GM18520 (cell line): ENCODE data around the gene C11orf21.

Source experiments
- ATAC-seq: cut with Tn5 transposase; IDR thresholded peaks from one replicate; pipeline ENCODE4 v1.9.1; 2021; ENCODE audit not compliant: unreplicated experiment

Gene C11orf21

DNA sequence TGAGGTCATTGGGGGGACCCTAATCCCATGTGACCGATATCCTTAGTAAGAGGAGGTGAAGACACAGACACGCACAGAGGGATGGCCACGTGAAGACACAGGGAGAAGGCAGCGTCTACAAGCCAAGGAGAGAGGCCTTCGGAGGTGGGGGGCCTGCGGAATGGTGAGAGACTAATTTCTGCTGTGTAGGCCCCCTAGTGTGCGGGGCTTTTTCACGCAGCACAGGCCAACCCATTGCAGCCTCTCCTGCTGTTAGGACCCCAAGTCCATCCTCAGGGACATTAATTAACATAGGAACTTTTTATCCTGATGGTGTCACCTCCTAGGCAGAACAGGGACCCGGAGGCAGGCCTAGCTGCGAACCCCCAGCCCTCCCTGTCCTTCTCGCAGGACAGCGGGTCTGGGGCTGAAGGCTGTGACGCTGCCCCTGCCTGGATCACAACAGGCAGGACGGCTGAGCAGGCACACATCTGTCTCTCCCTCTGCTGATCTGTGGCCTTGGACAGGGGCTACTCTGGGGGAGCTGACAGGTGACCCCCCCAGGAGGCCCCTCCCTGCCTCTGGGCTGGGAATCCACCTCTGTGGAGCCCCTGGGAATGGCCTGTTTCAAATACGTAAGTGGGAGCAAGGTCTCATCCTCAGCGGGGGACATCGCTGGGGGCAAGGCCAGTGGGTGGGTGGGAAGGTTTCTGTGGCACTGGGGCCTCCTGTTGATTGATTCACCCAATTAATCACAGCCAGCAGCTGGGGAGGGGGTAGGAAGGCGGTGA lies 39.2 kb downstream of the C11orf21 start:
- no peak for ATAC-seq

DNA sequence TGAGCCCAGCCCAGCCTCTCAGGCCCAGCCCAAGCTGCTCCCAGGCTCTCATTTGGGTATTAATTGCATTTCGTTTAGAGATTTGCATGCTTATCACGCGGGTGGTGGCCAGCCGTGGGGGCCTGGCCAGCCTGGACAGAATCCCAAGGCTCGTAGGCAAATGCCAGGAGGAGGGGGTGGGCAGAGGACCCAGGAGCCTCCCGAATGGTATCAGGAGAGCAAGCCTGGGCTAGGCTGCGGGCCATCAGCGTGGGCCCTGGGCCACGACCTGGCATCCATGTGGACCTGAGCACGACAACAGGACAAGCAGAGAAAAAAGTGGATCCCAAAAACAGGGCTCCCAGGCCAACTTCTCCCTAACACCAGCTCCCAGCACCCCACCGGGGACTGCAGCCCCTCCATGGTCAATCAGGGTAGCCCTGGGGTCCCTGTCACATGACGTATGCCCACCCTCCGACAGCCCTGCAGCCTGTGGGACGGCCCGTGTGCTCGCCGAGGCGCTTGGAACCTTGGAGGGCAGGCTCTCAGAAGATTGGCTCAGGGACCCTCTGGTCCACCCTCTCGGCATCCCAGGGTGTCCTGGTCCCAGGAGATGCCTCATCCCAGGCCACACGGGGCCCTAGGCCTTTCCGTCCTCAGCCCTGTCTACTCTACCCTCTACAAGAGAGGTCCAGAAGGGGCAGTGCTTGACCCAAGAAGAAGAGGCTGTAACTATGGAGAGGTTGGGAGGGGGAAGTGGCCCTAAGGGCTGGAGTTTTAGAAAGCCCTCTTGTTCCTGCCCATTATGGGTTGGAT lies 40.1 kb downstream of the C11orf21 start:
- no peak for ATAC-seq

DNA sequence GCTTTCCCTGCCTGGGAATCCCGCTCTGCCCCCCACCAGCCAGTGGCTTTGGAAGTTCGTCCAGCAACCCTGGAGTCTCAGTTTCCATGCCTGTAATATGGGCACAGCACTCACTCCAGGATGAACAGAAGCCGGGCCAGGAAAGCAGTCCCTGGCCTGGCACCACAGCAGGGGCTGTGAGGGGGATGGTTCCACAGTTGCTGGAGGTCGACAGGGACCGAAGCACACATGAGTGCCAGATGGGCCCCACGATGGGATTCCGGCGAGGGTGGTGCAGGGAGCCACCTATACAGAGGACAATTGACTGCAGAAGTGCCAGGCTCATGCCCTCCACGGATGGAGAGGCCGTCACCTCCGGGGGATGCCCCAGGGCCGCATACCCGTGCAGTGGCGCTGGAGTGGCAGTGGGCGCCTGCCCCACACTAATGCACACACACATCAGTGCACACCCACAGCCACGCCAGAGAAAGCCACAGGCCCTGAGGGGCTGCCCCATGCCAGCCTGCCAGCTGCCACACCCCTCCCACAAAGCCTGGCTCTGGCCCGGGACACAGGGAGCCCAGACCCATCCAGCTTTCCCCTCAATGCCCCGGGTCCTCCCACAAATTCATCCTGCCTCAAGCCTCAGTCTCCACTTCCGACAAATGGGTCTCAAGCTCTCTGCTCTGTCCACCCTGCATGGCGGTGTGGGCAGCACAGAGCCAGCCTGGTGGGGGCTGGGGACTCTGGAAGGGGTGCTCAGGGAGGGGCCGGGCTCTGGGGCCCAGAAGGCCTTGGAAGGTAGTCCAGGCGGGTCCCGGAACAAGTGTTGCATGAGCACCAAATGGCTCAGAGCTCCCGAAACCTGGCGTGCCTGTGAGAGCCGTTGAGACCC lies 41.0 kb downstream of the C11orf21 start:
- no peak for ATAC-seq

DNA sequence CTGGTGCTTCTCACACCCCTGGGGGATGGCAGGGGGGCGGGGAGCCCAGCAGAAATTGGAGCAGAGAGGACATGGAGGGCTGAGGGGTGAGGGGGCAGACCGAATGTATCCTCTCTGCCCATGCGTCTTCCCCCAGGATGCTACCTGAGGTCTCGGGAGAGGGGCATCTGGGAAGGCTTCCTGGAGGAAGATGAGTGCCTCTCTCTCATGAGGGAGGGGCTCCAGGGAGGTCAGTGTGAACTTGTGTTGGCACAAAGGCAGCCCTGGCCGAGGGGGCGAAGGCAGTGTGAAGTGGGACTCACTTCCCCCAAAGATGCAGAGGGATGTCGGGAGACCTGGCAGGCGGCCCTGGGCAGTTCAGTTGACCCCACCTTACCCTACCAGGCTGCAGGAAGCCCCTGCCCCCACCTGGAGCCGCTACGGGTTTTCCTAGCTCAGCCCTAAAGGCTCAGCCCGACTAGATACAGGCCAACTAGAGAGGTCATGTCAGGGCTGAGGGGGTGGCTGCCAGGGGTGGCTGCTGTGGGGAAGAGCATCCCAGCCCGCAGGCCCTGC lies 41.7 kb downstream of the C11orf21 start:
- ATAC-seq, result no peak

DNA sequence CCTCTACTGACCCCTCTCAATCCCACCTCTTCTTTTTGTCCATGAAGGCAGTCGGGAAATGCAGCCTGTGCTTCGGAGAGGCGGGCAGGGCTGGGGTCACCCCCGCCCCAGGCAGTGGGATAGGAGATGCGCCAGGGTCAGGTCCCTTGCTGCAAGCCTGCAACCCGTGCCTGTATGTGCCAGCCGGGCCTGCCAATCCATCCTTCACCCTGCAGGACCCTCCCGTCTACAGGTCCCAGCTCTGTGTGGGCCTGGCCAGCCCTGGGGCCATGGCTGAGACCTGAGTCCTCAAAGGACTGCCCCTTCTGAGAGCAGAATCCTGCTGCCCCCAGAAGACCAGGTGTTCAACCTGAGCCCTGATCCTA lies 42.3 kb downstream of the C11orf21 start:
- ATAC-seq, result no peak

DNA sequence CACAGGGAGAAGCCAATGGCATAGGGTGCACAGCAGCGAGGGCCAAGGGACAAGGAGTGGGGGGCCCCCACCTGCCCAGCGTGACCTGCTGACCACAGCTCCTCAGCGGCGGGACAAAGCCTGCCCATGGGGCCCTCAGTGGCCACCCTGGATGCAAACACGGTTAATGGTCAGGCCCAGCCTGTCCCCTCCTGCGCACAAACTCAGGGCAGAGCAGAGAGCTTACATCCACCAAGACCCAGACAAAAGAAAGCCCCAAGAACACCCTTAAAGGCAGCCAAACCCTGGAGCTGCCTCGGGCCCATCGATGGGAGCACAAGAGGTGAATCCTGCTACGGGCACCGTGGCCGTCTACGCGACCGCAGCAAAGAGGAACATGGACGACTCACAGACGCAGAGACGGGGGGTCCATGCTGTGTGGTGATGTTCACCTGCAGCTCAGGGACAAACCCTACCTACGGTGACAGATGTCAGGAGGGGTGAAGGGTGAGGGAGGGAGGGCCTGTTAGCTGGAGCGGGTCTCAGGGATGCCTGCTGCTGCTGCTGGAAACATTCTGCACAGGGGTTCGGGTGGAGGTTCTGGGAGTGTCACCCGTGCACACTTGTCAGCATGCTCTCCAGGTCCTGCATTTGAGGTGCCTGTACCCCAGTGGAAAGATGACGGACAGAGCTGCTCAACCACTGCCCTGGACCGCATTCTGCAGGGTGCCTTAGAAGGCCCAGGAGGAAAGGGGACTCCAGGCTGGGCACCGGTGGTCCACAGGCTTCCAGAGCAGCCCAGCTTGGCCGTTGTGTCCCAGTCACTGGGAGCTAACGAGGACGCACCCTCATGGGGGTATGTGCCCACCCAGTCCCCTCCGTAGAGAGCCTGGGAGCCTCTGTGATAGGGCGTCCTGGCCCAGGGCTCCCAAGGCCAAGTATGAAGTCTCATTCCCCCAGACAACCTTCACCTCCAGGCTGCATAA lies 42.9 kb downstream of the C11orf21 start:
- ATAC-seq, result no peak

DNA sequence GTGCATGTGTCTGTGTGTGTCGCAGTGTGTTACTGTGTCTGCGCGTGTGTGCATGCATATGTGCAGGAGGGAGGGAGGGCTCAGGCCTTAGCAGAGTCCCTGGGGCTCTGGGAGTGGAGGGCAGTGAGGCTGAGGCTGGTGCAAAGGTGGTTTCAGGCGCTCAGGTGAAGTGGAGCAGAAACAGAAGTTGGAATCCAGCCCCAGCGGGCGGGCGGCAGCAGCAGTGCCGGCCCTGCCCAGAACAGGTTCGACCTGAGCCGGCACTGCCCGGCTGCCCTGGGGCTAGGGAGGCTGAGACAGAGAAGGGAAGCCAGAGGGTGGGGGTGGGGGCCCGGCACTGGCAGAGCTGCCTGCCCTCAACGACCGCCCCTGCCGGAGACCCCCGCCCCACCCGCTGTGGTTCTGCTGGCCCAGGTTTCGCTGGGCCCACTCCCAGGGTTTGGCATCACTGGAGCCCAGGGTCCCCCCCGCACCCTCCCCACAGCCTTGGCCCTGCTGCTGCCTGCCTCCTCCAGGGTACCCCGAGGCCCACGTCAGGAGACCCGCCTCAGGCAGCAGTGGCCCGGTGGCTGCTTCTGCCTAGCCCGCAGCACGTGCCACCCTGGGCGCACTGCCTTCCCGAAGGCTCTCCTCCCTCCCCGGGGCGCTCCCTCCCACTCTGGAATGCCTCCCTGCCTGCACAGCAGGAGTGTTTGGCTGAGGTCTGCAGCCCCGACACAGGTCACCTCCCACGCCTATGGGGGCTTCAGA lies 44.6 kb downstream of the C11orf21 start:
- no peak for ATAC-seq

DNA sequence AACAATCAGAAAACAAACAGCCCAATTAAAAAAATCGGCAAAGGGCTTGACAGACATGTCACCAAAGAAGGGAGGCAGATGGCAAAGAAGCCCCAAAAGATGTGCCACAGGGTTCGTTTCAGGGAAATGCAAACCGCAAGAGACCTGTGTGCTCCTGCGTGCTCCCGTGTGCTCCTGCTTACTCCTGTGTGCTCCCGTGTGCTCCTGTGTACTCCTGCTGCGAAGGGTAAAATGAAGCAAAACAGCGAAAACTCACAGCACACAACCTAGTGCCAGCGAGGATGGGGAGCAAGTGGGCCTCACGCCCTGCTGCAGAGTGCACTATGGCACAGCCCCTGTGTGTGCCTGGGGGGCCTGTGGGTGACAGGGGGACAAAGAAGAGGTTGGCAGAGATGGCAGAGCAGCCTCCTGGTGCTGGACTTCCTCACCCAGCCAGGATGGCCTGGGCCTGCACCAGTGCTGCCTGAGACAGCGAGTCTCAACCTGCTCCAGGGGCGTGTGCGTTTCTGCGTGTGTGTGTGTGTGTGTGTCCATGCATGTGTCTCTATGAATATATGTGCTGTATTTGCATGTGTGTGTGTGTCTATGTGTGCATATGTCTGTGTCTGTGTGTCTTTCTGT lies 45.3 kb downstream of the C11orf21 start:
- no peak for ATAC-seq

DNA sequence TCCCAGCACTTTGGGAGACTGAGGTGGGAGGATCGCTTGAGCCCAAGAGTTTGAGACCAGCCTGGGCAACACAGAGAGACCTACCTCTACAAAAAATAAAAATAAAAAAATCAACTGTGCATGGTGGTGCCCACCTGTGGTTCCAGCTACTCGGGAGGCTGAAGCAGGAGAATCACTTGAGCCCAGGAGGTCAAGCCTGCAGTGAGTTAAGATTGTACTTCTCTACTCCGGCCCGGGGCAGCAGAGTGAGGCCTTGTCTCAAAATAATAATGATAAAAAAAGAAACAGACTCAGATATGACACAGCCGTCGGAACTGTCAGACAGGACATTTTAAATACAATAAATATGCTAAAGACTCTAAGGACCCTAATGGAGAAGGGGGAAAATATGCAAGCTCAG lies 49.7 kb downstream of the C11orf21 start:
- ATAC-seq, result no peak

DNA sequence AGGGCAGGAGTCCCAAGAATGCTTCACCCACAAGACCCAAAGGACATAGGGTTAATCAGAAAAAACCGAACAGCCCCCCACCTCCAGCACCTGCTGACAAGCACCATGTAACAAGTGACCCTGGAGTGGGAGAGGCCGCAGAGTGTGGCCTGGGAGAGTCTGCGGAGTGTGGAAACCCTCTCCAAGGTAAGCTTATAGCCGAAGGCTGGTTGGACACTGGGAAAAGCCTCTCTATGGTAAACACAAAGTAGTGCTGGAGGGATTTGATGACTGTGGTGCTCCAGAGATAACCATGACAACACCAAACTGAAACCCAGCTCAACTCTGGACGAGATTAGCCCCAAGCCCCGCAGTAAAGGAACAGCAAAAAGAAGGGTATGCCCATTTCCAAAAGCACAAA lies 50.6 kb downstream of the C11orf21 start:
- no peak for ATAC-seq

DNA sequence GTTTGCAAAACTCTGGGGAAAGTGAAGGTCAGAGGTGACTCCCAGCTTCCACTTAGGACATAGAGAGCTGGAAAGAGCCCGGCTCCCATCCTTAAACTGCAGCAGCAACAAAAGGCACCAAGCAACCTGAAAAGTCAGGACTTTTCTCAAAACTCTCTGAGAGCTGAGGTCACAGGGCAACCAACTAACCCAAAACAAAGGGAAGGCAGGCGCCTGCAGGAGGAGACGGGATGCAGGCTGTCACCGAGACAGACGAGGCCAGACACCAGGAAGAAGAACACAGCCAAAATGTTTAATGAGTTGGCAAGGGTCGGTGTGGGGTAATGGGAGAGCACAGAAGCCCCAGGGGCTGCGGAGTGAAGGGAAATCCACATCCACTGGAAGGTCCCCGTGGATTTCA lies 51.2 kb downstream of the C11orf21 start:
- no peak for ATAC-seq

DNA sequence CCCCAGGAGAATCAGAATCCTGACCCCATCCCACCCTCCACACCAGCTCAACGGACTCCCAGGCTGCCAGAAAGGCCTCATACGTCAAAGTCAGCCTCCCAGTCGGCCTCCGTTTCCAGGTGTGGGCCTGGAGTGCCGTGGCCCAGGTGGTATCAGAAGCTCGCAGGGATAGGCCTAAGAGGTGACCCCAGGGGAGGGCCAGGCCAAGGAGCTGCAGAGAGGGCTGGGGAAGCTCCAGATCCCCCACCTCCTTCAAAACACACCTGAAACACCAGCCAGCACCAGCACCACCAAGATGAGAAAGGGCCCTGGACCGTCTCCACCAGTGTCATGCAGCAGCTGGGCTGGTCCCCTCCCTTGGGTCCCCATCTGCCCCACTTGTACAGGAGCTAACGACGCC lies 51.7 kb downstream of the C11orf21 start:
- no peak for ATAC-seq

DNA sequence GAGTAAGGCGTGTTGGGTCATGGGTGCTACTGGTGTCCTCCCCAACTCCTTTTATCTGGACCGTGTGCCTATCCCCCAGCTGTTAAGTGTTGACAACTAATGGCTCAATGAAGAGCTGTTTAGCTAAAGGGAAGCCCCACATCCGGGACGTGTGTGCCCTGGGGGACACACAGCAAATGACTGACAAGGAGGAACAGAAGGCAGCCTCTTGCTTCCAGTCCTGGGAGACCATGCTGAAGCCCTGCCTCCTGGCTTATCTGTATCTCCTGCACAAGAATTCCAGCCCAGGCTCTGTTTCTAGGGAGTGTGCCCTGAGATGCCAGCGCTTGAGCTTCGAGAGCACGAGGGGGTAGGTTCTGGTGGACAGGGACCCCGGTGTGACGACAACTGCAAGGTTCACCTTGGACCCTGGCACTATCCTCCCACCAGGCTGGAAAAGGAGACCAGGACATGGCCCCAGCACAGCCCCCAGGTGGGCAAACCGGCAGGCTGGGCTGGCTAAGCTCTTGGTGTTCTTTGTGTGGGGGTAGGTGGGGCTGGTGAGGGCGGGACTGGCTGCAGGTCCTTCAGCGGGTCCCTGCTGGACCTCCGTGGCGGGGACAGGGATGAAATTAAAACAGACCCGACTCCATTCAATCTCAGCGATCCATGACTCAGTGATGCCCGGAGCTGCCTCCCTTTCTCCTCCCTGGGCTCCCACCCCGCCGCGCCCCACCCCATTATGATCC lies 52.4 kb downstream of the C11orf21 start:
- no peak for ATAC-seq

DNA sequence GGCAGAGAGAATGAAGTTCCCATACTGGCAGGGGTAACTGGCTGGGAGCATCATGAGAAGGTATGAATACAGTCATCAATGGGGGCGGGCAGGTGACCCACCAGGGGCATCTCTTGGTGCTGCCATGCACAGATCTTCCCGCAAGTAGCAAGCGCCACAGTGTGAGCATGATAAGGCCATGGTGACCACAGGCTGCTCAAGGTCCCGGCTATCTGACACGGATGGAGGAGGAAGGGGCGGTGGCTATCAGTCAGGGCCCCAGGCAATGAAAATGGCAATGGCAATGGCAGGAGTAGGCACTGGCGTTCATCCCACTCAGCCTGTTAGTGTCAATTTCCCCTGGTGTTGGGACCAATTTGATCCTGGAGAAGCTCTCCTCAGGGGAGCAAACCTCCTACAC lies 53.0 kb downstream of the C11orf21 start:
- ATAC-seq, result no peak

DNA sequence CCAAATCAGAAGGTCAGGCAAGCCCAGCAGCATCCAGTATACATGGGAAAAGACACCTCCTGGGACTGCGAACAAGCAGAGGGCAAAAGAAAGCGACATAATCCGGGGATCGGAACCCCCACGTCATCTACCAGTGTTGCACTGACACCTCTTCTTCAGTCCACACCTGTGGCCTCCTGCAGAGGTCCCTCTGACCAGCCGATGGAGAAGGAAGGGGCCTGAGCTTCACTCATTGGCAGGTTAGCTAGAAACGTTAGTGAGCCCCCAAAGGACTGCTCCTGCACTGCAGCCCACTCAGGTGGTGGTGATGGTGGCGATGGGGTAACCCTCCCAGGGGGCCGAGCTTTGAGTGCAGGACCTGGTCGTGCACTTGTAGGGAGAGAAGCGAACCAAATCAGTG lies 53.5 kb downstream of the C11orf21 start:
- ATAC-seq, result no peak

DNA sequence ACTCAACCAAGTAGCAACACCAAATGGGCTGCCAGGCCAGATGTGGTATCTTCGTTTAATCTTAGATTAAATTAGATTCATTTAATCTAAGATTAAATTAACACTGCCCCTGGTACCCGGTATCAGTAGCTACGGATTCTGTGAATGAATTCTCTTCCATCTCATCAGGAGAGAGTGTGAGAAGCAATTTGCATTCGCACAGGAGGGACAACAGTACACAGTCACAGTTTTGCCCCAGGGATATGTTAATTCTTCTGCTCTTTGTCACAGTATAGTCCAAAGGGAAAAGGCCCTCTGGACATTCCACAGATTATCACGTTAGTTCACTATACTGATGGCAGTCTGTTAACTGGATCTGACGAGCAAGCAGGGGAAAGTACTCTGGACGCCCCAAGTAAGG lies 54.2 kb downstream of the C11orf21 start:
- ATAC-seq, result no peak
